Measurements from ENCODE around the gene PEDS1.

DNA sequence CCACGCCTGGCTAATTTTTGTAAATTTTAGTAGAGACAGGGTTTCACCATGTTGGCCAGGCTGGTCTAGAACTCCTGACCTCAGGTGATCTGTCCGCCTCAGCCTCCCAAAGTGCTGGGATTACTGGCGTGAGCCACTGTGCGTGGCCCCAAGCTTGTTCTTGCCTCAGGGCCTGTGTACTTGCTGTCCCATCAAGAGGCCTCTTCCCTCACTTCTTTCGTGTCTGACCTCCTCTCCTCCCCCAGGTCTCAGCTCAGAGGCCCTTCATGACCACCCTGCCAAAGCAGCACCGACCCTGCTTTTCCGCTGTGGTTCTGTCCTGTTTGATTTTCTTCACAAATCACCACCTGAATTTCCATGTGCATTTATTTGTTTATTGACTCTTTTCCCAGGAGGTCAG lies 30.1 kb downstream of the PEDS1 start:
- TF ChIP-seq, protein P1, sequence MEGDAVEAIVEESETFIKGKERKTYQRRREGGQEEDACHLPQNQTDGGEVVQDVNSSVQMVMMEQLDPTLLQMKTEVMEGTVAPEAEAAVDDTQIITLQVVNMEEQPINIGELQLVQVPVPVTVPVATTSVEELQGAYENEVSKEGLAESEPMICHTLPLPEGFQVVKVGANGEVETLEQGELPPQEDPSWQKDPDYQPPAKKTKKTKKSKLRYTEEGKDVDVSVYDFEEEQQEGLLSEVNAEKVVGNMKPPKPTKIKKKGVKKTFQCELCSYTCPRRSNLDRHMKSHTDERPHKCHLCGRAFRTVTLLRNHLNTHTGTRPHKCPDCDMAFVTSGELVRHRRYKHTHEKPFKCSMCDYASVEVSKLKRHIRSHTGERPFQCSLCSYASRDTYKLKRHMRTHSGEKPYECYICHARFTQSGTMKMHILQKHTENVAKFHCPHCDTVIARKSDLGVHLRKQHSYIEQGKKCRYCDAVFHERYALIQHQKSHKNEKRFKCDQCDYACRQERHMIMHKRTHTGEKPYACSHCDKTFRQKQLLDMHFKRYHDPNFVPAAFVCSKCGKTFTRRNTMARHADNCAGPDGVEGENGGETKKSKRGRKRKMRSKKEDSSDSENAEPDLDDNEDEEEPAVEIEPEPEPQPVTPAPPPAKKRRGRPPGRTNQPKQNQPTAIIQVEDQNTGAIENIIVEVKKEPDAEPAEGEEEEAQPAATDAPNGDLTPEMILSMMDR (IDR thresholded peaks at IDR 0.05), result no peak
- no peak for TF ChIP-seq POLR2A (IDR thresholded peaks at IDR 0.05)

Measured in vagina (tissue), 2 donors.